Breast epithelium (tissue), 4 donors: ENCODE results near the gene ANTXRL. TPM values are rescaled to one million over a fixed set of nuclear protein-coding genes. Genes with fewer than 3 reads are reported as not detected.

Experiments
- DNase-seq, 2 donors: peaks; one replicate each; pipeline ENCODE4 v3.0.0-alpha.2; 2019; ENCODE audit warnings: low spot score in 2 of 2
- H3K27ac ChIP-seq, 2 donors: fragments of 200-600 bp; sonication (generic) in 1 of 2; one replicate each; pipeline ENCODE4 v1.5.1; 2016 to 2019; ENCODE audit warnings: mild to moderate bottlenecking in 1 of 2
- H3K27me3 ChIP-seq, 2 donors: fragments of 200-600 bp; sonication (generic) in 1 of 2; one replicate each; pipeline versions ENCODE4 v1.5.1 to v1.6.0; 2017 to 2019; ENCODE audit warnings: control low read depth in 1 of 2, mild to moderate bottlenecking in 1 of 2
- H3K36me3 ChIP-seq: fragments of 200-600 bp; one replicate; pipeline ENCODE4 v1.5.1; 2019
- H3K4me1 ChIP-seq, 2 donors: fragments of 200-600 bp; sonication (generic); one replicate each; pipeline ENCODE4 v1.5.1; 2016 to 2019; ENCODE audit warnings: control low read depth in 1 of 2
- H3K4me3 ChIP-seq, 3 donors: fragments of 200-600 bp; sonication (generic); 1 replicate in 2 of 3; 2 replicates in 1 of 3; pipeline ENCODE4 v1.5.1; 2016 to 2019; ENCODE audit warnings: mild to moderate bottlenecking in 3 of 3, moderate library complexity in 2 of 3
- H3K9me3 ChIP-seq, 2 donors: fragments of 200-600 bp; sonication (generic) in 1 of 2; one replicate each; pipeline ENCODE4 v1.5.1; 2016 to 2019; ENCODE audit warnings: control low read depth in 1 of 2
- CTCF ChIP-seq, 3 donors: fragments of 450-650 bp; IDR thresholded peaks; one replicate each; pipeline ENCODE4 v1.5.1; 2016 to 2017; ENCODE audit warnings: antibody characterized with exemption in 3 of 3, mild to moderate bottlenecking in 3 of 3, moderate library complexity in 3 of 3
- POLR2A ChIP-seq: fragments of 450-650 bp; IDR thresholded peaks from one replicate; pipeline ENCODE4 v1.6.1; 2016; ENCODE audit warnings: antibody characterized with exemption, mild to moderate bottlenecking, moderate library complexity
- POLR2AphosphoS5 ChIP-seq, 3 donors: sonication (generic); formaldehyde crosslinking; IDR thresholded peaks; one replicate each; pipeline ENCODE4 v1.6.1; 2017; ENCODE audit warnings: antibody characterized with exemption in 3 of 3
- intact Hi-C: fragments of 100-400 bp; cut with DNase I; formaldehyde crosslinking; loops from one replicate; pipeline ENCODE4 v1.15.1; 2023; ENCODE audit warnings: low total_unique reads
- total RNA-seq, 3 donors: library from RNA; depleted of rRNA; stranded (reverse); fragments of >200 nt; gene quantifications; one replicate each; pipeline ENCODE4 v1.1.0, GENCODE V29; 2016

The ANTXRL gene
- total RNA-seq, 3 donors from 2014 or later, result 0.15 TPM; not detected in 2

- no peak overlapping the region for H3K27ac ChIP-seq
- no peaks in the 10 kb centered on the region for H3K27me3 ChIP-seq
- TF ChIP-seq POLR2AphosphoS5 (IDR thresholded peaks at IDR 0.05) (no peak), CTCF (IDR thresholded peaks at IDR 0.05) (no peak), POLR2A (no peak)
- DNase-seq, result no peak
- no peaks in the 10 kb centered on the region for H3K36me3 ChIP-seq
- intact Hi-C loops, result no loop called here
- no peaks in the 10 kb centered on the region for H3K4me1 ChIP-seq
- H3K4me3 ChIP-seq, result no peak overlapping the region
- H3K9me3 ChIP-seq, result no peaks in the 10 kb centered on the region
Observed at GRCh38 chr10:46319389-46319788, 32.6 kb downstream of the ANTXRL start.

DNA sequence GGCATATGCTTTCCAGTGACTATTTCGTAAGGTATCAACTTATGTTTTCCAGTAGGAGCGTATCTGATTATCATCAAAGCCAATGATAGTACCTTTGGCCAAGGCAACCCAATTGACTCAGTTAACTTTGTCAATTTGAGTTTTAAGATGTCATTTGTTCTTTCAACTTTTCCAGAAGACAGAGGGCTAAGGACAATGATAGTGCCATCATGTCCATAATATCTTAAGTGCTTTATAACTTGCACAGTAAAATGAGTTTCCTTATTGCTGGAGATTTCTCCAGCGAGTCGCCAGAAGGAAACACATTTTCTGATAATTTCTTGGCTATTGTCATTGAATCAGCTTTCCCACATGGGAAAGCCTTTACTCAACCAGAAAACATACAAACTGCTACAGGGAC is 35.0 kb downstream of the ANTXRL start:
- no peaks in the 10 kb centered on the region for H3K36me3 ChIP-seq
- H3K27me3 ChIP-seq, result no peaks in the 10 kb centered on the region
- no peaks in the 10 kb centered on the region for H3K4me1 ChIP-seq
- no peak overlapping the region for H3K27ac ChIP-seq
- intact Hi-C loops, result no loop called here
- DNase-seq, result no peak
- no peaks in the 10 kb centered on the region for H3K9me3 ChIP-seq
- no peak overlapping the region for H3K4me3 ChIP-seq
- TF ChIP-seq CTCF (IDR thresholded peaks at IDR 0.05) (no peak), POLR2A (no peak), POLR2AphosphoS5 (IDR thresholded peaks at IDR 0.05) (no peak)

- no peak for DNase-seq
- H3K36me3 ChIP-seq, result no peaks in the 10 kb centered on the region
- no peak overlapping the region for H3K27ac ChIP-seq
- H3K4me1 ChIP-seq, result no peaks in the 10 kb centered on the region
- intact Hi-C loops, result no loop called here
- no peaks in the 10 kb centered on the region for H3K9me3 ChIP-seq
- TF ChIP-seq CTCF (IDR thresholded peaks at IDR 0.05) (no peak), POLR2A (no peak), POLR2AphosphoS5 (IDR thresholded peaks at IDR 0.05) (no peak)
- H3K27me3 ChIP-seq, result no peaks in the 10 kb centered on the region
- H3K4me3 ChIP-seq, result no peak overlapping the region
Observed at GRCh38 chr10:46323176-46323575, 36.4 kb downstream of the ANTXRL start.

- TF ChIP-seq CTCF (IDR thresholded peaks at IDR 0.05) (no peak), POLR2A (no peak), POLR2AphosphoS5 (IDR thresholded peaks at IDR 0.05) (no peak)
- intact Hi-C loops, result no loop called here
- H3K4me1 ChIP-seq, result no peaks in the 10 kb centered on the region
Observed at GRCh38 chr10:46325021-46325420, 38.2 kb downstream of the ANTXRL start.

GRCh38 chr10:46326066-46326465 is 39.3 kb downstream of the ANTXRL start:
- Histone ChIP-seq H3K4me1 (no peaks in the 10 kb centered on the region), H3K27ac (no peak overlapping the region), H3K36me3 (no peaks in the 10 kb centered on the region), H3K27me3 (no peaks in the 10 kb centered on the region), H3K4me3 (no peak overlapping the region), H3K9me3 (no peaks in the 10 kb centered on the region)
- no peak for DNase-seq
- intact Hi-C loops, result no loop called here
- no peak for TF ChIP-seq CTCF (IDR thresholded peaks at IDR 0.05)
- TF ChIP-seq POLR2A, result no peak
- no peak for TF ChIP-seq POLR2AphosphoS5 (IDR thresholded peaks at IDR 0.05)

More at GRCh38 chr10:46325021-46325420, 38.2 kb downstream of the ANTXRL start:
- no peak overlapping the region for H3K27ac ChIP-seq
- no peak for DNase-seq
- H3K4me3 ChIP-seq, result no peak overlapping the region
- H3K27me3 ChIP-seq, result no peaks in the 10 kb centered on the region
- no peaks in the 10 kb centered on the region for H3K9me3 ChIP-seq
- H3K36me3 ChIP-seq, result no peaks in the 10 kb centered on the region
